Epithelial cell of esophagus (primary cell): ENCODE results near the gene MRC1.

Experiments used
- DNase-seq: peaks from one replicate; pipeline ENCODE4 v3.0.0; 2010; ENCODE audit warnings: low read depth
- H3K4me3 ChIP-seq: 2 replicates; pipeline ENCODE4 v1.5.1; 2011; ENCODE audit warnings: mild to moderate bottlenecking, low read length, control low read depth
- CTCF ChIP-seq: IDR thresholded peaks from 2 replicates; pipeline ENCODE4 v1.5.1; 2011; ENCODE audit warnings: low read depth, mild to moderate bottlenecking, low read length, control low read depth, inconsistent platforms; ENCODE audit not compliant: insufficient read depth; ENCODE audit errors: missing control alignments

Gene MRC1

GRCh38 chr10:17805330-17805729 lies 3.8 kb upstream of the MRC1 start:
- no peak for TF ChIP-seq CTCF
- no peak for DNase-seq
- no peak overlapping the region for H3K4me3 ChIP-seq

GRCh38 chr10:17805921-17806577 lies 3.1 kb upstream of the MRC1 start:
- TF ChIP-seq CTCF: peak; percentile 38
- H3K4me3 ChIP-seq: no peak overlapping the region
- peak; percentile 25 for DNase-seq

- no peak for DNase-seq
- TF ChIP-seq CTCF: no peak
- H3K4me3 ChIP-seq: no peak overlapping the region
Observed at GRCh38 chr10:17811146-17811865, 2.2 kb downstream of the MRC1 start.

GRCh38 chr10:17814973-17815372 lies 5.8 kb downstream of the MRC1 start:
- H3K4me3 ChIP-seq: no peak overlapping the region
- TF ChIP-seq CTCF: no peak
- no peak for DNase-seq

- no peak overlapping the region for H3K4me3 ChIP-seq
- TF ChIP-seq CTCF: no peak
- DNase-seq: no peak
Observed at GRCh38 chr10:17816199-17816598, 7.1 kb downstream of the MRC1 start.

GRCh38 chr10:17817316-17817715 lies 8.2 kb downstream of the MRC1 start:
- DNase-seq: no peak
- no peak overlapping the region for H3K4me3 ChIP-seq
- no peak for TF ChIP-seq CTCF

GRCh38 chr10:17817790-17818189 lies 8.6 kb downstream of the MRC1 start:
- no peak for TF ChIP-seq CTCF
- DNase-seq: no peak
- no peak overlapping the region for H3K4me3 ChIP-seq
